ENCODE data around the gene PLEKHA4. TPM values are rescaled to one million over a fixed set of nuclear protein-coding genes. Genes with fewer than 3 reads are reported as not detected.
"Not testable (repeated sequence)": the region's sequence is repeated elsewhere in the genome, so short reads cannot be mapped to it uniquely, and the experiment has no call there.

Gene PLEKHA4
- total RNA-seq, 1 donor from 2014 or later = 6.2 TPM

GRCh38 chr19:48794291-48794690, 74.1 kb downstream of the PLEKHA4 start:
- TF ChIP-seq EZH2phosphoT487 (IDR thresholded peaks at IDR 0.05) = no peak
- no peak for TF ChIP-seq CTCF (IDR thresholded peaks at IDR 0.05)
- TF ChIP-seq EZH2 (IDR thresholded peaks at IDR 0.05) = no peak
- Histone ChIP-seq H3K4me3 (no peak overlapping the region), H2AFZ (replicated peaks) (no peak overlapping the region), H4K20me1 (ENCODE audit: low read depth) (no peaks in the 10 kb centered on the region), H3K27me3 (no peaks in the 10 kb centered on the region), H3K9ac (no peak overlapping the region), H3K4me2 (no peak overlapping the region), H3K27ac (no peak overlapping the region), H3K9me3 (ENCODE audit: low read depth) (no peaks in the 10 kb centered on the region), H3K79me2 (ENCODE audit: low read depth) (no peaks in the 10 kb centered on the region), H3K36me3 (no peaks in the 10 kb centered on the region), H3K4me1 (peaks cover 6% of the 10 kb centered on the region), H3F3A (ENCODE audit: low read depth) (peaks cover 6% of the 10 kb centered on the region)
- Mint-ChIP-seq H3K9me3 (no peaks in the 10 kb centered on the region), H3K4me1 (peaks cover 26% of the 10 kb centered on the region), H3K4me3 (peak overlapping the region; percentile 94), H3K36me3 (peaks cover 3% of the 10 kb centered on the region), H3K27me3 (ENCODE audit: insufficient read depth, low read depth) (peaks cover 2% of the 10 kb centered on the region), H3K27ac (peak overlapping the region; percentile 95)
- DNase-seq (ENCODE audit: low spot score) = no peak

GRCh38 chr19:48793271-48793670, 75.1 kb downstream of the PLEKHA4 start:
- Mint-ChIP-seq H3K36me3 (peaks cover 1% of the 10 kb centered on the region), H3K27me3 (ENCODE audit: insufficient read depth, low read depth) (peaks cover 2% of the 10 kb centered on the region), H3K9me3 (no peaks in the 10 kb centered on the region), H3K4me3 (no peak overlapping the region), H3K27ac (no peak overlapping the region), H3K4me1 (peaks cover 17% of the 10 kb centered on the region)
- no peak for DNase-seq (ENCODE audit: low spot score)
- Histone ChIP-seq H4K20me1 (ENCODE audit: low read depth) (no peaks in the 10 kb centered on the region), H3K27ac (no peak overlapping the region), H3F3A (ENCODE audit: low read depth) (peaks cover 6% of the 10 kb centered on the region), H3K27me3 (no peaks in the 10 kb centered on the region), H3K4me1 (no peaks in the 10 kb centered on the region), H3K4me3 (no peak overlapping the region), H3K9ac (no peak overlapping the region), H3K36me3 (no peaks in the 10 kb centered on the region), H3K4me2 (no peak overlapping the region), H3K79me2 (ENCODE audit: low read depth) (no peaks in the 10 kb centered on the region), H3K9me3 (ENCODE audit: low read depth) (no peaks in the 10 kb centered on the region), H2AFZ (replicated peaks) (no peak overlapping the region)
- no peak for TF ChIP-seq EZH2phosphoT487 (IDR thresholded peaks at IDR 0.05)
- no peak for TF ChIP-seq CTCF (IDR thresholded peaks at IDR 0.05)
- TF ChIP-seq EZH2 (IDR thresholded peaks at IDR 0.05) = no peak

DNA sequence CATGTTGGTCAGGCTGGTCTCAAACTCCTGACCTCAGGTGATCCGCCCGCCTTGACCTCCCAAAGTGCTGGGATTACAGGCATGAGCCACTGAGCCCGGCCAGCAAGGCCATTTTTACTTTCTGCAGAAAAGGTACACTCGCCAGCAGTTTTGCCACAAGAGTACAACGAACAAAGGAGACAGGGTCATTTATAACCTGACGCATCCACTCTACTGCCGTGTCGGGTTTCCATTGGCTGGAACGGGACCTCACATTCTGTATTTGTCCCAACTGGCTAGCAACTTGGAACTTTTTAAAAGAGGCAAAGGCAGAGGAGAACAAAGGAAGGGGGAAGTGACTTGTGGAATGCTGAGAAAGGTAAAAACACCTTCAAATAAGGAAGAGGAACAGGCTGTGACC, 81.1 kb downstream of the PLEKHA4 start:
- H4K20me1 ChIP-seq (ENCODE audit: low read depth); H3K4me1 ChIP-seq; H3K27ac ChIP-seq; H3K27me3 Mint-ChIP-seq (ENCODE audit: insufficient read depth, low read depth); H3K27me3 ChIP-seq; H3K4me2 ChIP-seq; DNase-seq (ENCODE audit: low spot score); H3K79me2 ChIP-seq (ENCODE audit: low read depth); H3K36me3 ChIP-seq; H3K9ac ChIP-seq; H3K27ac Mint-ChIP-seq; H3K9me3 Mint-ChIP-seq; H3K4me1 Mint-ChIP-seq; H3K36me3 Mint-ChIP-seq; H3K9me3 ChIP-seq (ENCODE audit: low read depth); H3F3A ChIP-seq (ENCODE audit: low read depth); H3K4me3 ChIP-seq: not testable (repeated sequence)
- peak overlapping the region; percentile 21 for H3K4me3 Mint-ChIP-seq
- H2AFZ ChIP-seq (replicated peaks) = peak overlapping the region; percentile 73

Small RNAs within 50 kb of the gene (small RNA-seq; reads per million reads assigned to genes)
- gene RNU6-317P = not detected

Other genes with a start within 250 kb of the PLEKHA4 start
- 1,962 and 2,391 TPM in 2 replicates for gene RPL18, start 249.4 kb downstream of the PLEKHA4 start, total RNA-seq (ENCODE audit: low replicate concordance)
- gene SPHK2, start 249.1 kb downstream of the PLEKHA4 start, total RNA-seq (ENCODE audit: low replicate concordance) = 7.2 and 46.1 TPM in 2 replicates
- 7.4 and 10.3 TPM in 2 replicates for gene DBP, start 231.2 kb downstream of the PLEKHA4 start, total RNA-seq (ENCODE audit: low replicate concordance)
- 12.6 and 49.8 TPM in 2 replicates for gene CA11, start 222.4 kb downstream of the PLEKHA4 start, total RNA-seq (ENCODE audit: low replicate concordance)
- 0.87 TPM in 1 of 2 replicates, not detected in the other for gene NTN5, start 195.6 kb downstream of the PLEKHA4 start, total RNA-seq (ENCODE audit: low replicate concordance)
- gene FUT2, start 172.6 kb downstream of the PLEKHA4 start, total RNA-seq (ENCODE audit: low replicate concordance) = 0.09 and 1.7 TPM in 2 replicates
- 1.2 and 1.4 TPM in 2 replicates for gene MAMSTR, start 148.9 kb downstream of the PLEKHA4 start, total RNA-seq (ENCODE audit: low replicate concordance)
- 0.86 and 3.2 TPM in 2 replicates for gene RASIP1, start 128.0 kb downstream of the PLEKHA4 start, total RNA-seq (ENCODE audit: low replicate concordance)
- gene IZUMO1, start 121.7 kb downstream of the PLEKHA4 start, total RNA-seq (ENCODE audit: low replicate concordance) = 0.19 and 0.40 TPM in 2 replicates
- 2.9 and 5.1 TPM in 2 replicates for gene FUT1, start 116.0 kb downstream of the PLEKHA4 start, total RNA-seq (ENCODE audit: low replicate concordance)
- not detected in 2 replicates for gene FGF21, start 113.1 kb downstream of the PLEKHA4 start, total RNA-seq (ENCODE audit: low replicate concordance)
- gene BCAT2, start 57.6 kb downstream of the PLEKHA4 start, total RNA-seq (ENCODE audit: low replicate concordance) = 33.5 and 63.2 TPM in 2 replicates
- gene HSD17B14, start 32.1 kb downstream of the PLEKHA4 start, total RNA-seq (ENCODE audit: low replicate concordance) = 11.2 and 27.6 TPM in 2 replicates
- gene PPP1R15A, start 3.8 kb upstream of the PLEKHA4 start, total RNA-seq (ENCODE audit: low replicate concordance) = 10.6 and 19.1 TPM in 2 replicates
- 0.26 and 0.40 TPM in 2 replicates for gene TULP2, start 30.1 kb upstream of the PLEKHA4 start, total RNA-seq (ENCODE audit: low replicate concordance)
- gene NUCB1, start 31.7 kb upstream of the PLEKHA4 start, total RNA-seq (ENCODE audit: low replicate concordance) = 73.5 and 158 TPM in 2 replicates
- 1.6 TPM in 1 of 2 replicates, not detected in the other for gene DHDH, start 65.1 kb upstream of the PLEKHA4 start, total RNA-seq (ENCODE audit: low replicate concordance)
- 35.8 and 79.2 TPM in 2 replicates for gene BAX, start 86.3 kb upstream of the PLEKHA4 start, total RNA-seq (ENCODE audit: low replicate concordance)
- 989 and 1,798 TPM in 2 replicates for gene FTL, start 96.7 kb upstream of the PLEKHA4 start, total RNA-seq (ENCODE audit: low replicate concordance)
- 17.7 and 38.7 TPM in 2 replicates for gene GYS1, start 124.7 kb upstream of the PLEKHA4 start, total RNA-seq (ENCODE audit: low replicate concordance)
- gene RUVBL2, start 125.3 kb upstream of the PLEKHA4 start, total RNA-seq (ENCODE audit: low replicate concordance) = 67.0 and 157 TPM in 2 replicates
- not detected in 2 replicates for gene LHB, start 148.5 kb upstream of the PLEKHA4 start, total RNA-seq (ENCODE audit: low replicate concordance)
- not detected in 2 replicates for gene CGB3, start 155.7 kb upstream of the PLEKHA4 start, total RNA-seq (ENCODE audit: low replicate concordance)
- gene CGB2, start 163.3 kb upstream of the PLEKHA4 start, total RNA-seq (ENCODE audit: low replicate concordance) = 1.0 TPM in 1 of 2 replicates, not detected in the other
- gene CGB1, start 168.3 kb upstream of the PLEKHA4 start, total RNA-seq (ENCODE audit: low replicate concordance) = not detected in 2 replicates
- gene CGB5, start 175.2 kb upstream of the PLEKHA4 start, total RNA-seq (ENCODE audit: low replicate concordance) = not detected in 2 replicates
- gene CGB8, start 180.5 kb upstream of the PLEKHA4 start, total RNA-seq (ENCODE audit: low replicate concordance) = not detected in 2 replicates
- gene CGB7, start 189.1 kb upstream of the PLEKHA4 start, total RNA-seq (ENCODE audit: low replicate concordance) = 0.31 TPM in 1 of 2 replicates, not detected in the other
- gene NTF4, start 196.2 kb upstream of the PLEKHA4 start, total RNA-seq (ENCODE audit: low replicate concordance) = 0.46 and 3.8 TPM in 2 replicates
- 0.11 TPM in 1 of 2 replicates, not detected in the other for gene KCNA7, start 204.1 kb upstream of the PLEKHA4 start, total RNA-seq (ENCODE audit: low replicate concordance)
- gene SNRNP70, start 216.8 kb upstream of the PLEKHA4 start, total RNA-seq (ENCODE audit: low replicate concordance) = 162 and 365 TPM in 2 replicates
- gene LIN7B, start 245.8 kb upstream of the PLEKHA4 start, total RNA-seq (ENCODE audit: low replicate concordance) = 9.2 and 9.7 TPM in 2 replicates